ENCODE data around the gene GZF1.

Gene GZF1

GRCh38 chr20:23370274-23370673, 8.3 kb downstream of the GZF1 start:
- DNase-seq = no peak

GRCh38 chr20:23370873-23371272, 8.9 kb downstream of the GZF1 start:
- no peak for DNase-seq

GRCh38 chr20:23371496-23371895, 9.5 kb downstream of the GZF1 start:
- no peak for DNase-seq

- DNase-seq = no peak
Observed at GRCh38 chr20:23374441-23374840, 12.5 kb downstream of the GZF1 start.

GRCh38 chr20:23375827-23376226, 13.8 kb downstream of the GZF1 start:
- no peak for DNase-seq

- DNase-seq = no peak
Observed at GRCh38 chr20:23379772-23380171, 17.8 kb downstream of the GZF1 start.

- DNase-seq = no peak
Observed at GRCh38 chr20:23381876-23382275, 19.9 kb downstream of the GZF1 start.

- DNase-seq = no peak
Observed at GRCh38 chr20:23386304-23387117, 24.5 kb downstream of the GZF1 start.

GRCh38 chr20:23387118-23387443, 25.1 kb downstream of the GZF1 start:
- no peak for DNase-seq

GRCh38 chr20:23390091-23390774, 28.3 kb downstream of the GZF1 start:
- DNase-seq = no peak

- no peak for DNase-seq
Observed at GRCh38 chr20:23391707-23392310, 29.8 kb downstream of the GZF1 start.

- DNase-seq = no peak
Observed at GRCh38 chr20:23393996-23394775, 32.2 kb downstream of the GZF1 start.

- no peak for DNase-seq
Observed at GRCh38 chr20:23396950-23397627, 35.1 kb downstream of the GZF1 start.

GRCh38 chr20:23397961-23398360, 36.0 kb downstream of the GZF1 start:
- DNase-seq = no peak

- DNase-seq = no peak
Observed at GRCh38 chr20:23399568-23400241, 37.7 kb downstream of the GZF1 start.

GRCh38 chr20:23401051-23401450, 39.1 kb downstream of the GZF1 start:
- DNase-seq = no peak

GRCh38 chr20:23403751-23404150, 41.8 kb downstream of the GZF1 start:
- no peak for DNase-seq

- no peak for DNase-seq
Observed at GRCh38 chr20:23404196-23404595, 42.2 kb downstream of the GZF1 start.

GRCh38 chr20:23406880-23407279, 44.9 kb downstream of the GZF1 start:
- DNase-seq = no peak

GRCh38 chr20:23407781-23408464, 45.9 kb downstream of the GZF1 start:
- DNase-seq = peak; percentile 30 to 42

- no peak for DNase-seq
Observed at GRCh38 chr20:23408957-23409356, 47.0 kb downstream of the GZF1 start.

- DNase-seq = no peak
Observed at GRCh38 chr20:23409800-23410199, 47.8 kb downstream of the GZF1 start.
